ENCODE measurements around the gene LHFPL4. TPM values are rescaled to one million over a fixed set of nuclear protein-coding genes. Genes with fewer than 3 reads are reported as not detected.

Gene LHFPL4
- total RNA-seq, 2 donors from 2014 or later, result not detected

- Mint-ChIP-seq H3K36me3 (peaks cover 51% of the 10 kb centered on the region), H3K27ac (no peak overlapping the region), H3K4me1 (ENCODE audit: low read depth in 2 of 2) (peaks cover 0 to 2% of the 10 kb centered on the region in 2 donors), H3K9me3 (no peaks in the 10 kb centered on the region), H3K27me3 (no peaks in the 10 kb centered on the region), H3K4me3 (no peak overlapping the region)
- no peak for DNase-seq (ENCODE audit: low spot score)
- ATAC-seq, result peak in 1 of 2 donors; percentile 11
Measured at GRCh38 chr3:9476935-9477334, 76.7 kb downstream of the LHFPL4 start.

DNA sequence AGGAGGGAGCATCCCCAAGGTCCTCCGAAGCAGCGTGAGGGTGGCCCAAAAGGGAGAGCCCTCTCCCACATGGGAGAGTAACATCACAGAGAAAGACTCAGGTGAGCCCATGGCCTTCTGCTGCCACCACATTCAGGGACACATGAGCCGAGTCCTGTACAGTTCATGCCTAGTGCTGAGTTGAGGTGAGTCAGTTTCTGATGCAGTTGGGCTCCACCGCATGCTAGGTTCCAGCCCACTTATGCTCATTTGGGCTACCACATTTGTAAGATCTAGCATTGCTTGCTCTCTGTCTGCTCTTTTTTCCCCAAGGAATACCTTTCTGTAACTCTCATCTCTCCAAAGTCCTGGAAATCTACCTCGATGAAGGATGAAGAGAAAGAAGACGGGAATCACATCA is 79.1 kb downstream of the LHFPL4 start:
- Mint-ChIP-seq H3K36me3 (peaks cover 67% of the 10 kb centered on the region), H3K27ac (no peak overlapping the region), H3K4me3 (no peak overlapping the region), H3K27me3 (no peaks in the 10 kb centered on the region), H3K4me1 (ENCODE audit: low read depth in 2 of 2) (peaks cover 5 to 9% of the 10 kb centered on the region in 2 donors), H3K9me3 (no peaks in the 10 kb centered on the region)
- no peak for DNase-seq (ENCODE audit: low spot score)
- ATAC-seq, result no peak

DNA sequence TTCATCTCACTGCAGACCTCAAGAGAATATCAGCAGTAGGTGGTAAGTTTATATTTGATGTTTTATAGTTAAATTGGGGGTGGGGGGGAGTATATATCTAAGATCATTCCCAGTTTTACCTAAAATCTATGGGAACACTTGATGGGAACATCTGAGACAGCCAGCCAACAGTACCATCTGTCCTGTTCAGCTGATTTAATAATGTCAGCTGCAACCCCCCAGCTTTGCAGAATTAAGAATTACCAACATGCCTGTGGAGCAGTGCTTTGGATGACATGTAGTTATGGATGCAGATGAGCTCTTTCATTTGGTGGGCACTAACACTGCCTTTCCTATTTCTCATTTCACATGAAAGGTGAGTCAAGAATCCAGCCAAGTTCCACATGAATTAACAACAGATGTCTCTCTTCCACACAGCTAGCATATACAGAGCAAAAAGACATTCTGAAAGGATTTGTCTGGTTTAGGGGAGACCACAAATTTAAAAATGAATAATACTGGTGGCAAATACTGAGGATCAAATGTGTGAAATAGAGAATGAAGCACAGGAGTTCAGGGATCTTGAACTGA is 80.0 kb downstream of the LHFPL4 start:
- DNase-seq (ENCODE audit: low spot score) (no peak), ATAC-seq (no peak)
- Mint-ChIP-seq H3K9me3 (no peaks in the 10 kb centered on the region), H3K36me3 (peaks cover 66% of the 10 kb centered on the region), H3K4me1 (ENCODE audit: low read depth in 2 of 2) (peaks cover 8 to 10% of the 10 kb centered on the region in 2 donors), H3K4me3 (no peak overlapping the region), H3K27ac (no peak overlapping the region), H3K27me3 (no peaks in the 10 kb centered on the region)

- peak overlapping the region; percentile 6 to 54 for H3K27ac Mint-ChIP-seq
Measured at GRCh38 chr3:9469986-9470385, 83.6 kb downstream of the LHFPL4 start.

GRCh38 chr3:9468460-9468859 is 85.2 kb downstream of the LHFPL4 start:
- no peaks in the 10 kb centered on the region for H3K27me3 Mint-ChIP-seq
- peak overlapping the region; percentile 1 for H3K4me3 Mint-ChIP-seq
- H3K27ac Mint-ChIP-seq, result peak overlapping the region; percentile 34 to 62
- peaks cover 60% of the 10 kb centered on the region for H3K36me3 Mint-ChIP-seq
- DNase-seq (ENCODE audit: low spot score), result peak; percentile 61
- no peaks in the 10 kb centered on the region for H3K9me3 Mint-ChIP-seq
- H3K4me1 Mint-ChIP-seq (ENCODE audit: low read depth in 2 of 2), result peaks cover 23 to 27% of the 10 kb centered on the region in 2 donors
- peak; percentile 85 to 89 for ATAC-seq

More at GRCh38 chr3:9469986-9470385, 83.6 kb downstream of the LHFPL4 start:
- H3K4me3 Mint-ChIP-seq, result no peak overlapping the region
- no peaks in the 10 kb centered on the region for H3K27me3 Mint-ChIP-seq
- no peaks in the 10 kb centered on the region for H3K9me3 Mint-ChIP-seq
- ATAC-seq (no peak), DNase-seq (ENCODE audit: low spot score) (no peak)
- H3K36me3 Mint-ChIP-seq, result peaks cover 61% of the 10 kb centered on the region
- H3K4me1 Mint-ChIP-seq (ENCODE audit: low read depth in 2 of 2), result peaks cover 23 to 27% of the 10 kb centered on the region in 2 donors

DNA sequence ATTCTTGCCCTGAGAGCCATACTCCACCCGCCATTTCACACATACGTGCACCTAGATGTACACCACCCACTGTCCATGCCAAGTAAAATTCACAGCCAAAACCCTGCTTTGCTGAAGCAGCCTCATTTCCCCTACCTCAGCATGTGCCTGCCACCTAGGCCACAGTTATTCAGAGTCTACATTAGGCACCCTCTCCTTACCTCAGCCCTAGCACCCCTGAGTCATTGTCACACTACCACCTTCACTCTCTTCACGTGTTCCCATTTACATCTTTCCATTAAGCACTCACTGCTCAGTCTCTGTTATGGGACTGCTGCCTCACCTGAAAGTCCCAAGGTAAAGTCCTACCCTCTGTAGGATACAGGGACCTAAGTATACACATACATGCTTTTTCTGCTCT is 86.2 kb downstream of the LHFPL4 start:
- no peaks in the 10 kb centered on the region for H3K9me3 Mint-ChIP-seq
- ATAC-seq, result peak; percentile 63 to 64
- no peak for DNase-seq (ENCODE audit: low spot score)
- peaks cover 23 to 27% of the 10 kb centered on the region in 2 donors for H3K4me1 Mint-ChIP-seq (ENCODE audit: low read depth in 2 of 2)
- H3K27ac Mint-ChIP-seq, result peak overlapping the region; percentile 34 to 62
- H3K4me3 Mint-ChIP-seq, result no peak overlapping the region
- H3K36me3 Mint-ChIP-seq, result peaks cover 52% of the 10 kb centered on the region
- H3K27me3 Mint-ChIP-seq, result no peaks in the 10 kb centered on the region

DNA sequence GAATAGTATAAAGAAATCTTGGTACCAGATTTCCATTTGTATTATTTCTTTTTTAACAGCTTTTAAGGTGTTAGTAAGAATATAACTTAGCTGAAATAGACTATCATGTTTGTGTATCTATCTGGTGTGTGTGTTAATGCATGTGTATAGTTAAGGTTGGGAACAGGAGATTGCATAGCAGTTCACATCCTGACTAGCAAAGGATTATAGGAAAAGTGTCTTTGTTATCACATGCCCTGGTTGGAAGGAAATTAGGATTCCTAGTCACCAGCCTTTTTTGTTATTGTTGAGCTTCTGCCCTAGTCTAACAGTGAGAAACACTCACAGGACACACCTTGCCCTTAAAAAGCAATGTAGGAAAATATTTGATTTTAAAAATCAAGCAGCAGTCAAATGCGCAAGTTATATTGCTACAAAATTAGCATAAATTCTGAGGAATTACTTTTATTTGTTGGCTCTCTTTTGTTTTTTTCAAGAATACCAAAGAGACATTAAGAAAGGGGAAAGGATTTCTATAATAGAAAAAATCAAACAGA is 98.0 kb downstream of the LHFPL4 start:
- no peaks in the 10 kb centered on the region for H3K27me3 Mint-ChIP-seq
- H3K4me1 Mint-ChIP-seq (ENCODE audit: low read depth in 2 of 2), result peaks cover 13 to 21% of the 10 kb centered on the region in 2 donors
- no peak overlapping the region for H3K4me3 Mint-ChIP-seq
- peaks cover 19% of the 10 kb centered on the region for H3K36me3 Mint-ChIP-seq
- H3K9me3 Mint-ChIP-seq, result no peaks in the 10 kb centered on the region
- no peak for ATAC-seq
- DNase-seq (ENCODE audit: low spot score), result no peak
- no peak overlapping the region for H3K27ac Mint-ChIP-seq

GRCh38 chr3:9452417-9452816 is 101.2 kb downstream of the LHFPL4 start:
- no peaks in the 10 kb centered on the region for H3K27me3 Mint-ChIP-seq
- peak in 1 of 2 donors; percentile 66 for ATAC-seq

DNA sequence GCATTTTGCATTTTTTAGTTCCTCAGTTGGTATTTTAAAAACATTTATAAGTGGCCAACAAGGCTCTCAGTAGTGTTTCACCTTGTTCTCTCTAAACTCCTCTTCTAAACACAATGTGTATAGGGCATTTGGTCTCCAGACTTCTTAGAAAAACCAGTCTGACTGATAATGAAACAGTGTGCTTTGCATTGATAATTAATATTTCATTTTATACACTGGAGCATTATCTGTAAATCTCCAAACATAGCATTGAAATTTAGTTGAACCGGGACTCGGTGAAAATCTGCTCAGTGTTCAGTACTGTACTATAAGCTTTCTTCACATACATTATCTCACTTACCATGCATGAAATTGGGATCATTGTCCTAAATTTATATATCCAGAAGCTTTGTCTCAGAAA is 102.6 kb downstream of the LHFPL4 start:
- Mint-ChIP-seq H3K27me3 (no peaks in the 10 kb centered on the region), H3K36me3 (peaks cover 44% of the 10 kb centered on the region), H3K27ac (peak overlapping the region in 1 of 2 donors; percentile 97)

More at GRCh38 chr3:9452417-9452816, 101.2 kb downstream of the LHFPL4 start:
- H3K27ac Mint-ChIP-seq, result peak overlapping the region; percentile 86 to 97
- peaks cover 44% of the 10 kb centered on the region for H3K36me3 Mint-ChIP-seq
- no peaks in the 10 kb centered on the region for H3K9me3 Mint-ChIP-seq
- no peak for DNase-seq (ENCODE audit: low spot score)
- peaks cover 13 to 25% of the 10 kb centered on the region in 2 donors for H3K4me1 Mint-ChIP-seq (ENCODE audit: low read depth in 2 of 2)
- H3K4me3 Mint-ChIP-seq, result peak overlapping the region; percentile 71

GRCh38 chr3:9450126-9450525 is 103.5 kb downstream of the LHFPL4 start:
- peaks cover 13 to 25% of the 10 kb centered on the region in 2 donors for H3K4me1 Mint-ChIP-seq (ENCODE audit: low read depth in 2 of 2)
- H3K27me3 Mint-ChIP-seq, result no peaks in the 10 kb centered on the region
- H3K27ac Mint-ChIP-seq, result peak overlapping the region in 1 of 2 donors; percentile 49
- no peak overlapping the region for H3K4me3 Mint-ChIP-seq
- no peak for ATAC-seq
- peaks cover 48% of the 10 kb centered on the region for H3K36me3 Mint-ChIP-seq
- DNase-seq (ENCODE audit: low spot score), result no peak
- no peaks in the 10 kb centered on the region for H3K9me3 Mint-ChIP-seq

More for the DNA sequence above, 102.6 kb downstream of the LHFPL4 start:
- Mint-ChIP-seq H3K4me3 (no peak overlapping the region), H3K4me1 (ENCODE audit: low read depth in 2 of 2) (peaks cover 13 to 25% of the 10 kb centered on the region in 2 donors), H3K9me3 (no peaks in the 10 kb centered on the region)
- ATAC-seq, result no peak
- no peak for DNase-seq (ENCODE audit: low spot score)

DNA sequence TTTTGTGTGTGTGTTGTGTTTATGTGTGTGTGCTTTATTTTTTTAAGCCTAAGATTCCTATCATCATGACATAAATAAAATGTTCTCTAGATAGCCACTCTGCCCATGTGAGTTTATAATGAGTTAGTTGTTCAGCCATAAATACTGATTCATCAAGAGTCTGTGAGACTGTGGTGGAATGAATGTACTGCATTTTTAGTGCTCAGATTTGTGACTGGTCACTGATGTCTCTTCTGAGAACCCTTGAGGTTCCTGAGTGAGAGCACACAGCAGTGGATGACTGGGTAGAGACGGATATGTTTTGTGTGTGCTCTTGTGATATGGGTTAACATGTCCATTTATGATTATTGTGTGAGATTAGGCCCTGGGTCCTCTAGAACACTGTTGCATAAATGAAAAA is 105.0 kb downstream of the LHFPL4 start:
- H3K27ac Mint-ChIP-seq, result peak overlapping the region; percentile 24 to 28
- peaks cover 55% of the 10 kb centered on the region for H3K36me3 Mint-ChIP-seq
- DNase-seq (ENCODE audit: low spot score) (no peak), ATAC-seq (no peak)
- no peak overlapping the region for H3K4me3 Mint-ChIP-seq
- no peaks in the 10 kb centered on the region for H3K27me3 Mint-ChIP-seq
- H3K4me1 Mint-ChIP-seq (ENCODE audit: low read depth in 2 of 2), result peaks cover 15 to 23% of the 10 kb centered on the region in 2 donors
- no peaks in the 10 kb centered on the region for H3K9me3 Mint-ChIP-seq

Other genes starting within 250 kb of the LHFPL4 start
- 10 to 100 TPM; 54.3 to 55.9 TPM for gene THUMPD3, start 190.8 kb downstream of the LHFPL4 start, total RNA-seq
- gene SETD5, start 156.2 kb downstream of the LHFPL4 start, total RNA-seq, result 100 to 1,000 TPM; 131 to 188 TPM
- 10 to 100 TPM; 57.3 to 62.4 TPM for gene MTMR14, start 95.7 kb upstream of the LHFPL4 start, total RNA-seq
- gene CPNE9, start 150.0 kb upstream of the LHFPL4 start, total RNA-seq, result under 1 TPM in 1 of 2 donors, not detected in 1; 0.29 TPM
- gene BRPF1, start 177.9 kb upstream of the LHFPL4 start, total RNA-seq, result 10 to 100 TPM; 51.9 to 62.3 TPM
- gene OGG1, start 196.1 kb upstream of the LHFPL4 start, total RNA-seq, result 10 to 100 TPM; 35.9 to 42.5 TPM
- 10 to 100 TPM; 19.8 to 24.4 TPM for gene CAMK1, start 216.1 kb upstream of the LHFPL4 start, total RNA-seq
- gene TADA3, start 238.7 kb upstream of the LHFPL4 start, total RNA-seq, result 10 to 100 TPM; 58.3 to 65.6 TPM
- 100 to 1,000 TPM; 323 to 381 TPM for gene ARPC4, start 239.3 kb upstream of the LHFPL4 start, total RNA-seq

All from natural killer cell treated with Interleukin-12 subunit alpha and Interleukin-12 subunit beta and Interleukin-15 and Interleukin-18, amount 100 ng/mL, for 72 hours (primary cell).